HG03025 (cell line): ENCODE measurements around the gene TPM1.
"Not testable (repeated sequence)": the region's sequence is repeated elsewhere in the genome, so short reads cannot be mapped to it uniquely, and the experiment has no call there.

Source experiments
- ATAC-seq: cut with Tn5 transposase; IDR thresholded peaks from one replicate; pipeline ENCODE4 v1.9.1; 2021; ENCODE audit warnings: mild to moderate bottlenecking, moderate library complexity; ENCODE audit not compliant: unreplicated experiment, low FRiP score

Gene TPM1

DNA sequence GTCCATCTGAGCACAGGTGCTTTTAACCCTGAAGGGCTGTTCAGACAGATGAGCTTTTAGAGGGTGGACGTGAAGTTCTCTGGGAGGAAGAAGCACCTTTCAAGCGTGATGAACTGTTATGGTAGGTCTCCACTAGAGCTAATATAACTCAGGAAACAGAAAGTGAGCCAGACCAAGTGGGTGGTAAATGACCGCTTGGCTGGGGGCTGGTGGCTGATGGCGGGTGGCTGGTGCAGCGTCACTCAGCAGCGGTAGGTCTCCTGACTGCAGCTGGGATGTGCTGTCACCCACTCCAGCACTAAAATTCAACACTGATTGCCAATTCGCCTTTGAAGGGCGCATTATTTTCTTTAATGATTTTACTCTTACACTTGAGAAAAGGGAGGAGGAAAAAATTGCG is 47.9 kb downstream of the TPM1 start:
- no peak for ATAC-seq

DNA sequence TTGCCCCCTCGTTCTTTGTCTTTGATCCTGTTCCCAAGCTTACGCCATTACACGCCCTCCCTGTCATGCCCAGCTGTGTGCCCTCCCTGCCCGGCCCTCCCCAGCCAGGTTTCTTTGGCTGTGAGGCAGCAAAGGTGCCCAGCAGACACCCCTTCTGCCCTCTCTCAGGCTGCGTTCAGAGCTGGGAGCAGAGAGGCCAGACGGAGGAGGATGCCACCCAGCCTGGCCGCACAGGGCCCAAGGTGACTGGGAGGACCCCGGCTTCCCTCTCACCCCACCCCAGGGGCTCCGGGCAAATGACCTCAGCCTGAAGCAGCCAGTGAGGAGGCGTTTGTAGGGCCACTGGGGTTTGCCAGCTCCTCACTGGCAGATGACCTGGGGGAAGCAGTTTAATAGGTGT is 48.3 kb downstream of the TPM1 start:
- ATAC-seq: no peak

DNA sequence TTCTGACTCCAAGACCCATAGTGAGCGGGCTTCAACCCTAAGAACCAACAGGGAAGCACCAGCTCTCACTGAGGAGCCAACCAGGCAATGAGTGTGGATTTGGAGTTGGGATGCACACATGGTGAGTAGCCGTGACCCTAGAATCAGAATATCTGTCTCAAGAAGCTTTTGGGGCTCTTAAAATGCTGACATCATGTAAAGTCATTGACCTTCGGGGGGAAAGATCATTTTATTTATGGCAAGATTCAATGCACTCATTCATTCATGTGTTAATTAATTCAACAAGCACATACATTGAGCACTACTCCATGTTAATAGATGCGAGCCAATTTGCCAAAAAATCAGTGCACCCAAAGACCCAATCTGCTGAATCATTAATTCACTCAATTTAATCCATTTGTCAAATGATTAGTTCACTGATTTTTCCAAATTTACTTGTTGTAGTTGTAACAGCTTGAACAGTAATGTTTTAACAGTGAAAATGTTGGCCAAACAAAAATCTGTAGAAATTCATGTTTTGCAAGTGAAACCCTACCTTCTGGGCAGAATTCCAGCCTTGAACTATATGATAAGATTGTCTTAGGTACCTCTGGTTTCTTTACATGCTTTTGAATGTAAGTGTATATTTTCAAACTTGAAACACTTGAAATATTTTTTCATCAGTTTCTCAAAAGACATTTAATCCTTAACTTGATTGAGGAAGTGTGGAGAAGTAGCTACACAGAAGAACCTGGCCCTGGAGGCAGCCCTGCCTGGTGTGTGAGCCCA is 49.3 kb downstream of the TPM1 start:
- no peak for ATAC-seq

DNA sequence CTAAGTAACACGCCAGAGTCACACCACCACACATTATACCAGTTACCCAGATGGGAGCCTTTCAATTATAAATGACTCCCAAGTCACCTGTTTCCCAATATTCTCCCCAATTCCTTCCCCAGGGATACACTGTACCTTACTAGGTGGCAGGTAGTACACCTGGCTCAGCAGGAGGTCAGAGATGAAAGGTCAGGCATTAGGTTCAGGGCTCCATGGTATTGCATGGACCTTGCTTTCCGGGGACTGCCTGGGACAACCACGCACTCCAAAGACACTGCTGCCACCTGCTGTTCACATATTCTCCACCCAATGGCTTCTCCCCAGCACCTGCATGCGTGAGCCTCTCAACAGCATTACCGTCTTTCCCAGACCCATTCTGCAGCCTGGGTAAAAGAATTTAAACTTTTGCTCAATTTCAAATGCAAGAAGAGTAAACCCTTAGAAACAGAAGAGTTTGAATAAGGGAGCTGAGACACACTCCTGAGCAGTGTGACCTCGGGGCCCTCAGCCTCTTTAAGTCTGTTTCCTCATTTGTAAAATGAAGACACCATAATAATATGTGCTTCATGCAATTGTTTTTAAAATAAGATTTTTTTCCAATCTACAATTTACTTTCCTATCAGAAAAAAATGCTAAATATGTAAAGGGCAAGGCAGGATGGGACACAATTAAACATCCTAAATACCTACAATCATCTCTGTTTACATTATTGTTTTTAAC is 51.1 kb downstream of the TPM1 start:
- no peak for ATAC-seq

DNA sequence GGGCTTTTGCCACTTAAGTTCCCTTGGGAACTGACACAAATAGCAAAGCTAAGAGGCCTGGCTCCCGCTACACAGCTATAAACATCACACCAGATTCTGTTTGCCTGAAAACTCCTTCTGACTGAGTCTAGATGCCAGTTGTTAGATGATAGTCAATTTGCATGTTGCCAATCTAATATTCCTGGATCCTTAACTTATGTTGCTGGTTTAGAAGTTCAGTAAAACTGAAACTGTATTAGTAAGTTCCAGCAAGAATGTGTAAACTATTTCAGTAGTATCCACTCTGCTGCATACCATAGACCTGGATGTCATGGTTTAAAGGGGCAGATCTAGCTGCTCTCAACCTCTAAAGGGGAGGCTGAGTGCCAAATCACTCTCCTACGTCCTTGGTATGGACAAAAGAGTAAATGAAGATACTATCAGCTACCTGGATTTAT is 52.0 kb downstream of the TPM1 start:
- ATAC-seq: no peak

GRCh38 chr15:63096178-63096577 is 53.6 kb downstream of the TPM1 start:
- no peak for ATAC-seq

- ATAC-seq: not testable (repeated sequence)
These were observed 56.4 kb downstream of the TPM1 start for GRCh38 chr15:63098901-63099300.

- ATAC-seq: not testable (repeated sequence)
These were observed 57.0 kb downstream of the TPM1 start for GRCh38 chr15:63099581-63099980.

GRCh38 chr15:63103416-63103815 is 60.9 kb downstream of the TPM1 start:
- ATAC-seq: no peak

- ATAC-seq: no peak
These were observed 62.2 kb downstream of the TPM1 start for GRCh38 chr15:63104727-63105126.

DNA sequence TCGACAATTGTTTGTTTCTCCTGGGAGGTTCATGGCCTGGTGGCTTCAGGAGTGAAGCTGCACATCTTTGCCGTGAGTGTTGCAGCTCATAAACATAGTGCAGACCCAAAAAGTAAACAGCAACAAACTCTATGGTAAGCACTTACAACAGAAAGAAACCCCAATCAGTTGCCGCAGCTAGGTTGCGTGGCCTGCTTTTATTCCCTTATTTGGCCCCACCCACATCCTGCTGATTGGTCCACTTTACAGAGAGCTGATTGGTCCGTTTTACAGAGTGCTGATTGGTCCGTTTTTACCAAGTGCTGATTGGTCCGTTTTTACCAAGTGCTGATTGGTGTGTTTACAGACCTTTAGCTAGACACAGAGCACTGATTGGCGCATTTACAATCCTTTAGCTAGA is 62.8 kb downstream of the TPM1 start:
- not testable (repeated sequence) for ATAC-seq

DNA sequence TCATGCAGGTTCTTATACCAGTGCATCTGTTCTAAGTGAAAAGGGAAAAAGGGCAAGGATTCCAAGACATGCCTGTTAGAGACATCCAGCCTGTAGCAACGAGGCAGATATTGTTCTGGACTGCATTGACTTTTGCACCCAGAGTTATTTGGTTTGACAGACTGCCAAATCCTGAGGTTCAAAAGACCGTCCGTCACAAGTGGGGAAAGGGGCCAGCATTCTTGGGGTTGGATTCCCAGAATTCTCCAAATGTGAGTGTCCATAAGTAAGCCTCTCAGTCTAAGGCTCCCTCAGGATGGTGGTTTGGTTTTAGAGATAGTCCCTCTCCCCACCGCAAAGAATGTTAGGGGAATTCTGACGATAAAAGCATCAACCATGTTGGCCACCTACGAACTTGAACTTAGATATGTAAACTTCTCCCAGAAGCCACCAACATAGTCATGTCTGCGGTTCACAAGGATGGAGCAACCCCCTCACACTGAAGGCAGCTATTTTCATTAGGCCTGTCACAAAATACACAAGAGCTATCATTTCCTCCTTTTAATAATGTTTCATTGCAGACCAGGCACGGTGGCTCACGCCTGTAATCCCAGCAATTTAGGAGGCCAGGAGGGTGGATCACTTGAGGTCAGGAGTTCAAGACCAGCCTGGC is 65.5 kb downstream of the TPM1 start:
- ATAC-seq: no peak

- ATAC-seq: no peak
These were observed 67.0 kb downstream of the TPM1 start for GRCh38 chr15:63109498-63109897.

DNA sequence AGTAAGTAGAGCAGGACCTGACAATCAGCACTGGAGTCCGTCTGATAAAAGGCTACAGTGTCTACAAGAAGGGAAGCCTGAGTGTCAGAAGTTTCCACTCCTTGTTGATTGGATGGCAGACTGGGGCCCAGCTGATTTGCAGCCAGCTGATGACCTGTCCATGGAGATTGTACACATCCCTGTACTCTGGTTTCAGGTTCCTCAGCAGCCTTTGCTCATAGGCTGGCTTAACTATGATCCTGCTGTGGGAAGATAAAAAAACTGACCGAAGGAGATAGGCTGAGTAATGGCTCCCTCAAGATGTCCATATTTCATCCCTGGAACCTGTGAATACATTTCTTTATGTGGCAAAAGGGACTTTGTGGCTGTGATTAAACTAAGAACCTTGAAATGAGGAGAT is 67.4 kb downstream of the TPM1 start:
- no peak for ATAC-seq

- no peak for ATAC-seq
These were observed 68.0 kb downstream of the TPM1 start for GRCh38 chr15:63110428-63111026.

DNA sequence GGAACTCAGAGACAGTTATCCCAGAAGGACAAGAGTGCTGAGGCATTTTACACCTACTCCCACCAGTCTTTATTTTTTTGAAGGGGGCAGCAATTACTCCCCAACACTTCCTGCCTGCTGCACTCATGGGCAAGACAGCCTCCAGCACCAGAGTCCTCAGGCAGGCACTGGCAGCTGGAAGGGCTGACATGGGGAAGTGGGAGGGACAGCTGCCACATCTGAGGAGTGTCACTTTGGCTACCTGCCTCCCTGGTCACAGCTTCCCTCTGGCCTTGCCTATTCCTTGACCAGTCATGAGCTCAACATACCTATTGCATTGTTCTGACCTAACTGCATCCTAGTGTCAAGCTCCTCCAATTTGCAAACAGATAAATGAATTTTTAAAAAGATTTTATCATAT is 68.9 kb downstream of the TPM1 start:
- ATAC-seq: no peak

DNA sequence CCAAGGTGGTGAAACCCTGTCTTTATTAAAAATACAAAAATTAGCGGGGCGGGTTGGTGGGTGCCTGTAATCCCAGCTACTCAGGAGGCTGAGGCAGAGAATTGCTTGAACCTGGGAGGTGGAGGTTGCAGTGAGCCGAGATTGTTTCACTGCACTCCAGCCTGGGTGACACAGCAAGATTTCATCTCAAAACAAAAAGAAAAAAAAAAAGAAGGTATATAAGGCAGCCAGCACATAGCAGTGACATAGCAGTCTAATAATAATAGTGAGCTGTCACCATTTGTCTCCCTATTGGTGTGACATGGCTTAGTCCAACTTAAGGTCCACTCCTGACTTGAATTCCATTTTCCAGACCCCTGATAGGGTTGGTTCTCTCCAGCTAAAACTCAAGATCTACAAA is 70.3 kb downstream of the TPM1 start:
- no peak for ATAC-seq

DNA sequence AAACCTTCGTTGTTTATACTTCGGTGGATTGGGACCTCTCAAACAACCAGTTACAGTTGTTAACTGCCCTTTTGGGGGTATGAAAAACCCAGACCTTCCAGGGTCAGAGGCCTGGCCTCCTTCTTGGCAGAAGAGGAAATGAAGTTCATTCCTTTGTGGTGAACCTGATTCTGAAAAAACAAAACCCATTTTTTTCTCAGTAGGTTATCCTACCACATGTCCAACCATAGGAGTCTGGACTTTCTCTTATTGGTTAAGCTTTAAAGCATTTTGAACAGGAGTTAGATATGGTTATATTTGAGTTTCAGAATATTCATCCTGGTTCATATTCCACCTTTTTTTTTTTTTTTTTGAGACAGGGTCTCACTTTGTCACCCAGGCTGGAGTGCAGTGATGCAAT is 71.9 kb downstream of the TPM1 start:
- no peak for ATAC-seq
